HG03045 (cell line): Measurements from ENCODE around the gene TRIM67.
"Not testable (repeated sequence)": the region's sequence is repeated elsewhere in the genome, so short reads cannot be mapped to it uniquely, and the experiment has no call there.

ENCODE experiments used
- ATAC-seq: cut with Tn5 transposase; IDR thresholded peaks from one replicate; pipeline ENCODE4 v1.9.1; 2021; ENCODE audit warnings: mild to moderate bottlenecking, moderate library complexity; ENCODE audit not compliant: unreplicated experiment

Gene TRIM67

GRCh38 chr1:231161667-231162296 is at the start of gene TRIM67:
Gene TRIM67, plus strand, starts transcription at chr1:231162058. Its CDS starts 912 bp downstream, at chr1:231162970.
- no peak for ATAC-seq

DNA sequence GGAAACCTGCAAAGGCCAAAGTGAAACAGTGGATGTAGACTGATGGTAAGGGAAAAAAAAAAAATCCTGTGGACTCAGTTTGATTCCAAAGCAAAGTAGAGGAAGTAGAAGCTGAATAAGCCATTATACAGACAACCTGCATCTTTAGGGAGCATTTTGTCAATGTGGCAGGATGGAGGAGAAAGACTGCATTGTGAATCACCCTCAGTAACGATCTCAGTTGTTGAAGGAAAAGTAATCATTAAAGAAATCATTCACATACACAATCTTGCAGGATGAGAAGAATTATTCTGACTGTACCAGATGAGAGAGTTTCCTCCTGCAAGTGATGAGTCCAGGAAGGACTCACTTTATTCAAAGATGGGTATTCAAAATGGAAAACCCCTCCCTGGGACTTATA is 45.1 kb upstream of the TRIM67 start:
- ATAC-seq = no peak

- no peak for ATAC-seq
Measured at GRCh38 chr1:231118704-231119453, 43.0 kb upstream of the TRIM67 start.

DNA sequence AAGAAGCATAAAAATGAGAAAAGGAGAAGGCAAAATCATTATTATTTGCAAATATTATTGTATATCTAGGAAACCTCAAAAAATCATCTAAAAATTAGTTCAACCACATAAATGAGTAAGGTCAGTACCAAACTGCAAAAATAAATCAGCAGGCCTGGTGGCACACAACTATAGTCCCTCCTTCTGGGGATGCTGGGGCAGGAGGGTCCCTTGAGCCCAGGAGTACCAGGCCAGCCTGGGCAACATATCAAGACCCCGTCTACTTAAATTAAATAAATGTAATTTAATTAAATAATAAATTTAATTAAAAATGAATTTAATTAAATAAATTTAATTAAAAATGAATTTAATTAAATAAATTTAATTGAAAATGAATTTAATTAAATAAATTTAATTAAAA is 40.3 kb upstream of the TRIM67 start:
- no peak for ATAC-seq

- ATAC-seq = no peak
Measured at GRCh38 chr1:231122143-231122542, 39.7 kb upstream of the TRIM67 start.

DNA sequence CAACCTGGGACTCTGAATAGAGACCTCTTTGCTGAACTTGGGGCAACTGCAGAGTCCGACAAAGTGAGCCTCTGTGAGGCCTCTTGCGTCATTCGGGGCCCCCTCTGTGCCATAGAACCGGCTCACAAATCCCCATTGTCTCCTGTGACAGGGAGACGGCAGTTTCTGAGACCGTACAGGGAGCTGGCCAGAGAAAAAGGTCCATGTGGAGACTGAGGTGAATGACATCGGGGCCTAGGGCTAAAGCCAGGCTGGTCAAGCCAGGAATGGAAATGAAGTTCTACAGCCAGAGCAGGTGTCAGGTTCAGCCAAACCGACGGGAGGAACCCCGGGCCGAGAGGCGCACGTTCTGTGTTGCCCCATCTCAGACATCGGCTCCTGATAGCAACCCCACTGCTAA is 37.1 kb upstream of the TRIM67 start:
- no peak for ATAC-seq

DNA sequence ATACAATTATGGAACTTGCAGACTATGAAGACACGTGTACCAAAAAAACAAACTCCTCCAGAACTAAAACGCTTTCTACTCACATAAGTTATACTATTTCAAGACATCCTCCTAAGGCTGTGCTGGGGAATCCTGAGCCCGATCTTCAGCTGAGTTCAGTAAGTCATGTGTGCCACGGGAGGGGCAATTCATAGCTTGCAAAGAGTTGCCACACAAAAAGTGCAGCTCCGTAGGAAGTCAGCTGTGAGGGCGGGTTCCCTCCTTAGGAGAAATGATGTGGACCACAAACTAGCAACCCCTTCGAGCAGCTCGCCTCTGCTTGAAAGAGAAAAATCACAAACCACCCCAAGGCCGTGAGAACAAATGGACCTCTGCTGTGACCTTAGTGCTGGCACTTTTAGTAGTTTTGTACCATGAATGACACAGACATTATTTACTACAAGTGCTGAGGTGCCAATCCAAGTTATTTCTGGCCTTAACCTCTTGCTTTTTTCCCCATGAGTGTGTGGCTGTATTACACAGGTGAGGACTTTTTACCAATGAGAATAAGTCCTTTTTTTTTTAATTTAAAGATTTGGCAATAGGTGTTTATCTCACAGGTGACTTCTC is 35.8 kb upstream of the TRIM67 start:
- ATAC-seq = no peak

DNA sequence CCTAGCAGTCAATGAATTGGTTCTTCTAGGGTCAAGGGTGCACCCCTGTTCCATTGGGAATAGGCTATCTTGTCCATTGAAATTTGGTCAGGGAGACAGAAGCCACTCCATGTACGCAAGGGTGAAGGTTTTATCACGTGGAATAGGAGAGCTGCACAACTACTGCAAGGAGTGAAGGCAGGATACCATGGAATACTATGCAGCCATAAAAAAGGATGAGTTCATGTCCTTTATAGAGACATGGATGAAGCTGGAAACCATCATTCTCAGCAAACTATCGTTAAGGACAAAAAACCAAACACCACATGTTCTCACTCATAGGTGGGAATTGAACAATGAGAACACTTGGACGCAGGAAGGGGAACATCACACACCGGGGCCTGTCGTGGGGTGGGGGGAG is 34.8 kb upstream of the TRIM67 start:
- not testable (repeated sequence) for ATAC-seq

- ATAC-seq = not testable (repeated sequence)
Measured at GRCh38 chr1:231128471-231128870, 33.4 kb upstream of the TRIM67 start.

GRCh38 chr1:231130544-231130943 is 31.3 kb upstream of the TRIM67 start:
- ATAC-seq = no peak

- ATAC-seq = not testable (repeated sequence)
Measured at GRCh38 chr1:231132591-231132990, 29.3 kb upstream of the TRIM67 start.

- ATAC-seq = no peak
Measured at GRCh38 chr1:231134624-231135023, 27.2 kb upstream of the TRIM67 start.

- ATAC-seq = no peak
Measured at GRCh38 chr1:231138236-231138635, 23.6 kb upstream of the TRIM67 start.

DNA sequence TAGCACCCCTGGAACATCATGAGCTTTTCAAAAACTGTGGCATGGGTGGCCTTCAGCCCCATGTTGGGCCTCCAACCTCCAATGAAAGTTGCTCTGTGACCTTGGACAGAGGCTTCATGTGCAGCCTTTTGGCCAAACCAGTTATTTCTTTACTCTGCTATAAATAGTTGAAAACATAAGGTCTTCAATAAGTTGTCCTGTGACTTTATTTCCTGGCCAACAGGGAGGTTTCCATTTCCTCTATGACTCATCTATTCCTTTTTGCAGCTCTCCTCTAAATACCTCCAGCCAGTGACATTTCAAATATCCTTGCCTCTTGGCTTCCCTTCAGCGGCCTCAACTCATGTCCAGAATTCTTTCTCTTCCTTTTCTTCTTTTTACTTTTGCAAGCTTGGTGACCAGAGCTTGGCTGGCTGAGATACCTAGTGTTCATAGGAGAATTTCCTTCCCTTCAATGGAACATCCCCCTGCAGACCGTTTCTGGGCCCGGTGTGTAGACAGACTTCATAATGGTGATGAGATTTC is 22.7 kb upstream of the TRIM67 start:
- no peak for ATAC-seq

GRCh38 chr1:231139659-231140654 is 21.9 kb upstream of the TRIM67 start:
- no peak for ATAC-seq

DNA sequence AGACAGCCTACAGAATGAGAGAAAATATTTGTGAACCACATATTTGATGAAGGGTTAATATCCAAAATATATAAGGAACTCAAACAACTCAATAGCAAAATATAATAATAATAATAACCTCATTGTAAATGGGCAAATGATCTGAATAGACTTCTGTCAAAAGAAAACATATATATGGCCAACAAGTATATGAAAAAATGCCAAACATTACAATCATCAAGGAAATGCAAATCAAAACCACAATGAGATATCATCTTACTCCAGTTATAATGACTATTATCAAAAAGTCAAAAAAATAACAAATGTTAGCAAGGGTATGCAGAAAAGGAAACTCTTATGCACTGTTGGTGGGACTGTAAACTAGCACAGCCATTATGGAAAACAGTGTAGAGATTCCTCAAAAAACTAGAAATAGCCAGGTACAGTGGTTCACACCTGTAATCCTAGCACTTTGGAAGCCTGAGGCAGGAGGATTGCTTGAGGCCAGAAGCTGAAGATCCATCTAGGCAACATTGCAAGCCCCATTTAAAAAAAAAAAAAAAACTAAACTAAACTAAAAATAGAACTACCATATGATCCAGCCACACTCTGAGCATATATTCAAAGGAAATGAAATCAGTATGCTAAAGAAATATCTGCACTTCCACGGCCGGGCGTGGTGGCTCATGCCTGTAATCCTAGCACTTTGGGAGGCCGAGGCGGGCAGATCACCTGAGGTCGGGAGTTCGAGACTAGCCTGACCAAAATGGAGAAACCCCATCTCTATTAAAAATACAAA is 17.3 kb upstream of the TRIM67 start:
- no peak for ATAC-seq

DNA sequence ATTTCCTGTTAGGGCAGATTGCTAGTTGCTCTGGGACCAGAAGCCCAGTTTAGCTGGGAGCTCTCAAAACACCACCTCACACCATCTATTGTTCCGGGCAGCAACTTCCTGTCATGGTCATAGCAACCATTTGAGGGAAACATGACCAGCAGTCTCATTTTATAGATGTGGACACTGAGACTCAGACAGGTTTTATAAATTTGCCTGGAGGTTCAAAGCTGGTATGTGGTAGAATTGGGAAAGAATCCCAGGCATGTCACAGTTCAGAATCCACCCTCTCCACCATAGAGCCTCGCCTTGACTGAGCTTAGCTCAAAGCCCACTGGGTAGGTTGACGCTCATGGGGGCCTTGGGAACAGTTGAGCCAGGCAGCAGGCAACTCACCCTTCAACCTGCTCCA is 14.0 kb upstream of the TRIM67 start:
- ATAC-seq = no peak

DNA sequence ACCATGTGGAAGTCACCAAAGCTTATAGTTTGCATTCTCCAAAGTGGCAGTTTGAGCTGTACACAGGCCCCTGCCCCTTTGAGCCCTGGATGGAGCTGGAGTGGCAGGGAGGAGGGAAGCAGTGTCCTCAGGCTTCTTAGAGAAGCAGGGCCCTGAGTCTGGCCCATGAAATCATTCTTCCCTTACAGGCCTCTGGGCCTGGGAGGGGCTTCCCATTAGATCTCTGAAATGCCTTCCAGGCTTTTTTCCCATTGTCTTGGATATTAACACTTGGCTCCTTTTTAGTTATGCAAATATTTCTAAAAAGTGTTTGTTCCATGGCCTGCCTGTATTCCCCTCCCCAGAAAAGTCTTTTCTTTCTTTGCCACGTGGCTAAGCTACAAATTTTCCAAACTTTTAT is 10.0 kb upstream of the TRIM67 start:
- ATAC-seq = no peak

DNA sequence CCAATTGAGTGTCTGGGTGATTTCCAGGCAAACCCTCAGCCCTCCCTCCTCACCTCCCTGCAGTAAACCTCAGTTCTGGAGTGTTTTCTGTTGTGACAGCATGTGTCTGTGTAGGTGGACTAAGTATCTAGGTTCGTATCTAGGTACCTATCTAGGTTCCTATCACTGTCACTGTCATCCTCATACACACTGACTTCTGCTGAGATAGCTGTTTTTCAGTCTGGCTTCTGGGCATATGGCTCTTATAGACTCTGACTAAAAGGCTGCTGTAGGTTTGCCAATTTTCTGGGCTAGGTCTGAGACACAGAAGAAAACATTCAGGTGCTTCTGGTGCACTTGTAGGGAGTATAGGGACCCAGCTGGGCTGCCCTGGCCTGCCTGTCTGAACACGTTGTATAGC is 8.1 kb upstream of the TRIM67 start:
- ATAC-seq = no peak

GRCh38 chr1:231155808-231156207 is 6.0 kb upstream of the TRIM67 start:
- no peak for ATAC-seq
